ENCODE results near the gene LRFN4. TPM values are rescaled to one million over a fixed set of nuclear protein-coding genes. Genes with fewer than 3 reads are reported as not detected.

Gene LRFN4
- total and polyA plus RNA-seq, 10 donors = 3.3 to 12.0 (median 8.0) TPM

GRCh38 chr11:66877588-66878385, 20.9 kb downstream of the LRFN4 start:
- intact Hi-C loops (cut with DNase I; ENCODE audit: low total_unique reads) = no loop called here
- WGBS, 5 donors = 74 to 90% (median 86%) methylated on average over 9 of the region's 9 CpGs
- Histone ChIP-seq H3K36me3 (no peaks in the 10 kb centered on the region), H3K9me3 (no peaks in the 10 kb centered on the region), H3K27ac (no peak overlapping the region), H3K27me3 (replicated peaks in 1 of 7) (peaks cover 0 to under 1% (median 0%) of the 10 kb centered on the region in 7 donors), H3K4me3 (no peak overlapping the region), H3K4me1 (peaks cover 0 to 20% (median 12%) of the 10 kb centered on the region in 6 donors)
- DNase-seq = no peak
- no peak for TF ChIP-seq POLR2A (IDR thresholded peaks at IDR 0.05)
- no peak for TF ChIP-seq CTCF (IDR thresholded peaks at IDR 0.05 in 8 of 11, conservative IDR thresholded peaks at IDR 0.05 in 3 of 11)

- peaks cover 0 to 5% (median 0%) of the 10 kb centered on the region in 7 donors for H3K27me3 ChIP-seq (replicated peaks in 1 of 7)
- no peak overlapping the region for H3K27ac ChIP-seq
- no peaks in the 10 kb centered on the region for H3K9me3 ChIP-seq
- DNase-seq = no peak
- intact Hi-C loops (cut with DNase I; ENCODE audit: low total_unique reads) = no loop called here
- TF ChIP-seq POLR2AphosphoS5 (IDR thresholded peaks at IDR 0.05) (no peak), POLR2A (IDR thresholded peaks at IDR 0.05) (no peak), CTCF (IDR thresholded peaks at IDR 0.05 in 8 of 11, conservative IDR thresholded peaks at IDR 0.05 in 3 of 11) (no peak)
- no peaks in the 10 kb centered on the region for H3K36me3 ChIP-seq
- H3K4me3 ChIP-seq = no peak overlapping the region
- 68 to 90% (median 82%) methylated on average over 7 to 12 of the region's 12 CpGs for WGBS, 5 donors
- peaks cover 0 to 27% (median 14%) of the 10 kb centered on the region in 6 donors for H3K4me1 ChIP-seq
These were observed 21.6 kb downstream of the LRFN4 start for GRCh38 chr11:66878474-66878873.

GRCh38 chr11:66879000-66879399, 22.1 kb downstream of the LRFN4 start:
- Histone ChIP-seq H3K4me1 (peaks cover 0 to 27% (median 14%) of the 10 kb centered on the region in 6 donors), H3K9me3 (no peaks in the 10 kb centered on the region), H3K36me3 (no peaks in the 10 kb centered on the region), H3K27me3 (replicated peaks in 1 of 7) (peaks cover 0 to 5% (median 0%) of the 10 kb centered on the region in 7 donors), H3K4me3 (no peak overlapping the region), H3K27ac (no peak overlapping the region)
- intact Hi-C loops (cut with DNase I; ENCODE audit: low total_unique reads) = no loop called here
- no peak for DNase-seq
- WGBS, 5 donors = 84 to 94% (median 91%) methylated on average over 4 to 7 of the region's 7 CpGs
- no peak for TF ChIP-seq POLR2AphosphoS5 (IDR thresholded peaks at IDR 0.05)
- TF ChIP-seq POLR2A (IDR thresholded peaks at IDR 0.05) = no peak
- no peak for TF ChIP-seq CTCF (IDR thresholded peaks at IDR 0.05 in 8 of 11, conservative IDR thresholded peaks at IDR 0.05 in 3 of 11)

GRCh38 chr11:66879583-66879982, 22.7 kb downstream of the LRFN4 start:
- Histone ChIP-seq H3K4me3 (no peak overlapping the region), H3K36me3 (no peaks in the 10 kb centered on the region), H3K27me3 (replicated peaks in 1 of 7) (peaks cover 0 to 5% (median 0%) of the 10 kb centered on the region in 7 donors), H3K27ac (no peak overlapping the region), H3K4me1 (peaks cover 0 to 27% (median 14%) of the 10 kb centered on the region in 6 donors), H3K9me3 (no peaks in the 10 kb centered on the region)
- no peak for TF ChIP-seq POLR2A (IDR thresholded peaks at IDR 0.05)
- TF ChIP-seq CTCF (IDR thresholded peaks at IDR 0.05 in 8 of 11, conservative IDR thresholded peaks at IDR 0.05 in 3 of 11) = no peak
- TF ChIP-seq POLR2AphosphoS5 (IDR thresholded peaks at IDR 0.05) = no peak
- 85 to 95% (median 92%) methylated on average over 9 of the region's 9 CpGs for WGBS, 5 donors
- DNase-seq = no peak
- intact Hi-C loops (cut with DNase I; ENCODE audit: low total_unique reads) = no loop called here

All from spleen (tissue), 11 donors.